OCI-LY3 (cell line): ENCODE measurements around the gene NFXL1.

Experiments
- H2AFZ ChIP-seq: fragments of 200-600, 300-600 bp; shearing (Covaris generic); 2 replicates; pipeline ENCODE4 v1.6.0; 2014; ENCODE audit warnings: antibody characterized with exemption, low read depth, low read length
- H3K27ac ChIP-seq: fragments of 200-600, 300-600 bp; sonication (generic); 2 replicates; pipeline ENCODE4 v1.5.1; 2014; ENCODE audit warnings: mild to moderate bottlenecking, low read length, moderate library complexity, mixed read lengths
- H3K27me3 ChIP-seq: fragments of 200-600, 300-600 bp; sonication (generic); 2 replicates; pipeline ENCODE4 v1.6.1; 2014; ENCODE audit warnings: low read depth, low read length, mixed read lengths
- H3K36me3 ChIP-seq: fragments of 200-600, 300-600 bp; sonication (generic); replicated peaks from 2 replicates; pipeline ENCODE3; 2014; ENCODE audit warnings: low read depth, low read length, mixed read lengths
- H3K4me1 ChIP-seq: fragments of 300-600, 200-600 bp; sonication (generic); 2 replicates; pipeline ENCODE4 v1.6.1; 2014; ENCODE audit warnings: low read length, mixed read lengths
- H3K4me2 ChIP-seq: fragments of 200-600, 300-600 bp; sonication (generic); 2 replicates; pipeline ENCODE4 v1.6.1; 2014; ENCODE audit warnings: low read length, mixed read lengths
- H3K4me3 ChIP-seq: fragments of 300-600, 200-600 bp; sonication (generic); 2 replicates; pipeline ENCODE4 v1.5.1; 2014; ENCODE audit warnings: antibody characterized with exemption, mild to moderate bottlenecking, low read length, moderate library complexity
- H3K79me2 ChIP-seq: fragments of 300-600, 200-600 bp; shearing (Covaris generic); 2 replicates; pipeline ENCODE4 v1.6.1; 2014; ENCODE audit warnings: mild to moderate bottlenecking, low read length, mixed read lengths
- H3K9ac ChIP-seq: fragments of 300-600, 200-600 bp; shearing (Covaris generic); 2 replicates; pipeline ENCODE4 v1.6.0; 2014; ENCODE audit warnings: mild to moderate bottlenecking, low read length, moderate library complexity
- H3K9me3 ChIP-seq: fragments of 200-600, 300-600 bp; shearing (Covaris generic); 2 replicates; pipeline ENCODE4 v1.6.1; 2014; ENCODE audit warnings: low read length, mixed read lengths; ENCODE audit not compliant: insufficient read depth
- H4K20me1 ChIP-seq: fragments of 200-600, 300-600 bp; sonication (generic); 2 replicates; pipeline ENCODE4 v1.6.1; 2016; ENCODE audit warnings: low read length, mixed read lengths; ENCODE audit not compliant: insufficient read depth
- EZH2phosphoT487 ChIP-seq: fragments of 200-600 bp; shearing (Covaris generic); IDR thresholded peaks from 2 replicates; pipeline ENCODE4 v1.6.1; 2018; ENCODE audit warnings: antibody characterized with exemption, mixed run types, low read depth
- TF ChIP-seq, protein P1 (sequence below): fragments of 200-600, 300-600 bp; sonication (generic); IDR thresholded peaks from 2 replicates; pipeline ENCODE4 v1.5.1; 2014; ENCODE audit warnings: antibody characterized with exemption, low read length, low read depth

NFXL1 gene

GRCh38 chr4:47816748-47817147 is 97.6 kb downstream of the NFXL1 start:
- H3K4me2 ChIP-seq: no peak overlapping the region
- H3K27me3 ChIP-seq: no peaks in the 10 kb centered on the region
- no peak overlapping the region for H2AFZ ChIP-seq
- H3K9me3 ChIP-seq: no peaks in the 10 kb centered on the region
- H3K4me1 ChIP-seq: no peaks in the 10 kb centered on the region
- no peaks in the 10 kb centered on the region for H3K36me3 ChIP-seq
- no peaks in the 10 kb centered on the region for H3K79me2 ChIP-seq
- no peak overlapping the region for H3K9ac ChIP-seq
- no peaks in the 10 kb centered on the region for H4K20me1 ChIP-seq
- no peak for TF ChIP-seq EZH2phosphoT487
- TF ChIP-seq, protein P1, sequence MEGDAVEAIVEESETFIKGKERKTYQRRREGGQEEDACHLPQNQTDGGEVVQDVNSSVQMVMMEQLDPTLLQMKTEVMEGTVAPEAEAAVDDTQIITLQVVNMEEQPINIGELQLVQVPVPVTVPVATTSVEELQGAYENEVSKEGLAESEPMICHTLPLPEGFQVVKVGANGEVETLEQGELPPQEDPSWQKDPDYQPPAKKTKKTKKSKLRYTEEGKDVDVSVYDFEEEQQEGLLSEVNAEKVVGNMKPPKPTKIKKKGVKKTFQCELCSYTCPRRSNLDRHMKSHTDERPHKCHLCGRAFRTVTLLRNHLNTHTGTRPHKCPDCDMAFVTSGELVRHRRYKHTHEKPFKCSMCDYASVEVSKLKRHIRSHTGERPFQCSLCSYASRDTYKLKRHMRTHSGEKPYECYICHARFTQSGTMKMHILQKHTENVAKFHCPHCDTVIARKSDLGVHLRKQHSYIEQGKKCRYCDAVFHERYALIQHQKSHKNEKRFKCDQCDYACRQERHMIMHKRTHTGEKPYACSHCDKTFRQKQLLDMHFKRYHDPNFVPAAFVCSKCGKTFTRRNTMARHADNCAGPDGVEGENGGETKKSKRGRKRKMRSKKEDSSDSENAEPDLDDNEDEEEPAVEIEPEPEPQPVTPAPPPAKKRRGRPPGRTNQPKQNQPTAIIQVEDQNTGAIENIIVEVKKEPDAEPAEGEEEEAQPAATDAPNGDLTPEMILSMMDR: no peak
- no peak overlapping the region for H3K27ac ChIP-seq
- H3K4me3 ChIP-seq: no peak overlapping the region

DNA sequence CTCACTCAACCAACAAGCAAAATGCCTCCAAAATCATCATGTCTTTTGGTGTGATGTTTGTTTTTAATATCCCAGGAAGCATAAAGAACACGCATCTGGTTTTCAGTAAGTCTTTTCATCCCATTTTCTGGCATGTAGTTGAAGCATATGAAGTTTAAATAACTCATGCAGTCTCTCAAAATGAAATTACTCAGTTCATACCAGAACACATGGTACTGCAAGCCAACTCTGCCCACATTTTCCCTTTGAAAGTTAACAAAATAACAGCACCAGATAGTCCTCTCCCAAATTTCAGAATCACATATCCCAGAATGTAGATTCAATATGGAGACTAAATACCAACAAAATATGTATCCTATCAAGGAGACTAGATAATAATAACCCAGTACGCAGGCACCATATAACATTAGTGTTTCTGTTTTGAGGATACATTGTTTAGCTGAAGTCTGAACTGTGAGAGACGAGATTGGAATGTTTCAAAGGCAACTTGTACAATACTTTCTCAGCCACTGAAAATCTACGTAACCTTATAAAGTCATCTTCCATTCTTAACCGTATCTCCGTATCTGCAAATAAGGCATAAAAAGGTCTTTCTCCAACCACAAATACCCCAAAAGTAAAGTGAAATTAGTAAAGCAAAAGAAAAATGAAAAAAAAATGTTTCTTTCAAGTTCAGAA is 99.6 kb downstream of the NFXL1 start:
- H3K36me3 ChIP-seq: no peaks in the 10 kb centered on the region
- no peak overlapping the region for H3K4me2 ChIP-seq
- H3K27me3 ChIP-seq: no peaks in the 10 kb centered on the region
- H3K4me1 ChIP-seq: no peaks in the 10 kb centered on the region
- H3K4me3 ChIP-seq: no peak overlapping the region
- no peak overlapping the region for H3K27ac ChIP-seq
- no peak overlapping the region for H3K9ac ChIP-seq
- no peaks in the 10 kb centered on the region for H3K79me2 ChIP-seq
- no peaks in the 10 kb centered on the region for H4K20me1 ChIP-seq
- TF ChIP-seq, protein P1: no peak
- TF ChIP-seq EZH2phosphoT487: no peak
- H2AFZ ChIP-seq: no peak overlapping the region
- no peaks in the 10 kb centered on the region for H3K9me3 ChIP-seq

- H3K4me3 ChIP-seq: no peak overlapping the region
- H3K27ac ChIP-seq: no peak overlapping the region
- no peak overlapping the region for H3K4me2 ChIP-seq
- no peak for TF ChIP-seq EZH2phosphoT487
- TF ChIP-seq, protein P1: no peak
- H3K27me3 ChIP-seq: no peaks in the 10 kb centered on the region
- no peaks in the 10 kb centered on the region for H3K79me2 ChIP-seq
- no peaks in the 10 kb centered on the region for H3K36me3 ChIP-seq
- H2AFZ ChIP-seq: no peak overlapping the region
- H4K20me1 ChIP-seq: no peaks in the 10 kb centered on the region
- H3K9me3 ChIP-seq: no peaks in the 10 kb centered on the region
- no peak overlapping the region for H3K9ac ChIP-seq
- no peaks in the 10 kb centered on the region for H3K4me1 ChIP-seq
Measured at GRCh38 chr4:47809654-47810203, 104.7 kb downstream of the NFXL1 start.

DNA sequence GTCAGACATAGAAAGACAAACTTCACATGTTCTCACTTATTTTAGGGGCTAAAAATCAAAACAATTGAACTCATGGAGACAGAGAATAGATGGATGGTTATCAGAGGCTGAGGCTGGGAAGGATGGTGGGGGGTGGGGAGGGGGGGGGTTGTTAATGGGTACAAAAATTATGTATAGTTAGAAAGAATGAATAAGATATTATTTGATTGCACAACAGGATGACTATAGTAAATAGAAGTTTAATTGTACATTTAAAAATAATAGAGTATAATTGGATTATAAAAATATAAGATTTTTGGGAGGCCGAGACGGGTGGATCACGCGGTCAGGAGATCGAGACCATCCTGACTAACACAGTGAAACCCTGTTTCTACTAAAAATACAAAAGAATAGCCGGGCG is 109.8 kb downstream of the NFXL1 start:
- no peaks in the 10 kb centered on the region for H3K79me2 ChIP-seq
- H3K4me1 ChIP-seq: no peaks in the 10 kb centered on the region
- no peak overlapping the region for H3K27ac ChIP-seq
- H3K27me3 ChIP-seq: no peaks in the 10 kb centered on the region
- no peak overlapping the region for H3K4me3 ChIP-seq
- H3K9ac ChIP-seq: no peak overlapping the region
- H3K36me3 ChIP-seq: no peaks in the 10 kb centered on the region
- H4K20me1 ChIP-seq: no peaks in the 10 kb centered on the region
- H3K4me2 ChIP-seq: no peak overlapping the region
- no peaks in the 10 kb centered on the region for H3K9me3 ChIP-seq
- no peak for TF ChIP-seq EZH2phosphoT487
- TF ChIP-seq, protein P1: no peak
- H2AFZ ChIP-seq: no peak overlapping the region
